DND-41 (cell line): ENCODE measurements around the gene TCP11.

Experiments used
- ATAC-seq: fragments of 200-7000 bp; cut with Tn5 transposase; 3 replicates; pipeline ENCODE4 v1.9.1; 2021; ENCODE audit warnings: low read depth; ENCODE audit not compliant: insufficient read depth
- DNase-seq: peaks from one replicate; pipeline ENCODE4 v3.0.0-alpha.2; 2020
- H2AFZ ChIP-seq: 2 replicates; pipeline ENCODE4 v1.6.0; 2012; ENCODE audit warnings: low read depth, low read length
- H3K27ac ChIP-seq: 2 replicates; pipeline ENCODE4 v1.5.1; 2012; ENCODE audit warnings: low read length, inconsistent platforms
- H3K27me3 ChIP-seq: fragments of 200-600 bp; sonication (generic); 2 replicates; pipeline ENCODE4 v1.6.0; 2012; ENCODE audit warnings: low read length, mild to moderate bottlenecking, inconsistent platforms; ENCODE audit not compliant: insufficient read depth, poor library complexity
- H3K36me3 ChIP-seq: 2 replicates; pipeline ENCODE4 v1.5.1; 2012; ENCODE audit warnings: low read length, inconsistent platforms; ENCODE audit not compliant: insufficient read depth
- H3K4me1 ChIP-seq: 2 replicates; pipeline ENCODE4 v1.5.1; 2012; ENCODE audit warnings: mild to moderate bottlenecking, low read length; ENCODE audit not compliant: insufficient read depth
- H3K4me2 ChIP-seq: 2 replicates; pipeline ENCODE4 v1.6.0; 2012; ENCODE audit warnings: mild to moderate bottlenecking, moderate library complexity, low read length, inconsistent platforms; ENCODE audit not compliant: insufficient read depth
- H3K4me3 ChIP-seq, 2 experiments: fragments of 200-600 bp in 1 of 2; shearing (Covaris generic) in 1 of 2; 2 replicates each; pipeline ENCODE4 v1.5.1; 2012 to 2016; ENCODE audit warnings: inconsistent platforms in 2 of 2, low read length in 2 of 2, mild to moderate bottlenecking in 2 of 2, low read depth in 1 of 2, moderate library complexity in 1 of 2
- H3K79me2 ChIP-seq: 2 replicates; pipeline ENCODE4 v1.6.0; 2012; ENCODE audit warnings: low read length, inconsistent platforms; ENCODE audit not compliant: insufficient read depth
- H3K9ac ChIP-seq: 2 replicates; pipeline ENCODE4 v1.6.0; 2012; ENCODE audit warnings: low read depth, mild to moderate bottlenecking, inconsistent platforms, low read length, moderate library complexity
- H3K9me3 ChIP-seq: 2 replicates; pipeline ENCODE4 v1.5.1; 2012; ENCODE audit warnings: low read length, moderate library complexity, mild to moderate bottlenecking, inconsistent platforms; ENCODE audit not compliant: insufficient read depth, severe bottlenecking
- H4K20me1 ChIP-seq: 2 replicates; pipeline ENCODE4 v1.6.0; 2012; ENCODE audit warnings: low read length; ENCODE audit not compliant: insufficient read depth
- EZH2 ChIP-seq: IDR thresholded peaks from 3 replicates; pipeline ENCODE4 v1.6.1; 2012; ENCODE audit warnings: borderline replicate concordance, low read depth, mild to moderate bottlenecking, moderate library complexity, low read length, inconsistent platforms; ENCODE audit not compliant: severe bottlenecking
- TF ChIP-seq, protein P1 (sequence below): IDR thresholded peaks from 2 replicates; pipeline ENCODE4 v1.5.1; 2012; ENCODE audit warnings: borderline replicate concordance, low read length, moderate library complexity, mild to moderate bottlenecking; ENCODE audit not compliant: poor library complexity, severe bottlenecking; ENCODE audit errors: extremely low read depth

Gene TCP11

DNA sequence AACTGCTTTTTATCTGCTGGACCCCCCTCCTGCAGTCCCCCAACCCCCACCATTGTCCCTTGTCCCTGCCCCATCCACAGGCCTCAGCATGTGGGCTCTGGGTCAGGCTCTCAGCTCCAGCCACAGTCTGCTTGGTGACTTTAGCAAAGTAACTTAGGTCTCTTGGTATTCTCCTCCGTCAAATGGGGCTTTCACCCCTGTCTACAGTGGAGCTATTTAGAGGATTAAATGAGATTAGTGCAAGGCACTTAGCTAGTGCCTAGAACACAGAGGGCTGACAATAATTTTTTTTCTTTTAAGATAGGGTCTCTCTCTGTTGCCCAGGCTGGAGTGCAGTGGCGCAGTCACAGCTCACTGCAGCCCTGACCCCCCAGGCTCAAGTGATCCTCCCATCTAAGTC, 71.9 kb downstream of the TCP11 start:
- Histone ChIP-seq H3K79me2 (no peaks in the 10 kb centered on the region), H3K4me1 (peaks cover 3% of the 10 kb centered on the region), H3K27me3 (no peaks in the 10 kb centered on the region), H3K9me3 (no peaks in the 10 kb centered on the region), H3K36me3 (0 out of 2 replicates have a peak, but pooled peaks cover 3% of the 10 kb centered on the region), H3K4me2 (no peak overlapping the region), H4K20me1 (peaks cover 56% of the 10 kb centered on the region), H3K9ac (no peak overlapping the region), H3K27ac (no peak overlapping the region), H3K4me3 (no peak overlapping the region), H2AFZ (no peak overlapping the region)
- ATAC-seq = no peak
- TF ChIP-seq EZH2 = no peak
- TF ChIP-seq, protein P1, sequence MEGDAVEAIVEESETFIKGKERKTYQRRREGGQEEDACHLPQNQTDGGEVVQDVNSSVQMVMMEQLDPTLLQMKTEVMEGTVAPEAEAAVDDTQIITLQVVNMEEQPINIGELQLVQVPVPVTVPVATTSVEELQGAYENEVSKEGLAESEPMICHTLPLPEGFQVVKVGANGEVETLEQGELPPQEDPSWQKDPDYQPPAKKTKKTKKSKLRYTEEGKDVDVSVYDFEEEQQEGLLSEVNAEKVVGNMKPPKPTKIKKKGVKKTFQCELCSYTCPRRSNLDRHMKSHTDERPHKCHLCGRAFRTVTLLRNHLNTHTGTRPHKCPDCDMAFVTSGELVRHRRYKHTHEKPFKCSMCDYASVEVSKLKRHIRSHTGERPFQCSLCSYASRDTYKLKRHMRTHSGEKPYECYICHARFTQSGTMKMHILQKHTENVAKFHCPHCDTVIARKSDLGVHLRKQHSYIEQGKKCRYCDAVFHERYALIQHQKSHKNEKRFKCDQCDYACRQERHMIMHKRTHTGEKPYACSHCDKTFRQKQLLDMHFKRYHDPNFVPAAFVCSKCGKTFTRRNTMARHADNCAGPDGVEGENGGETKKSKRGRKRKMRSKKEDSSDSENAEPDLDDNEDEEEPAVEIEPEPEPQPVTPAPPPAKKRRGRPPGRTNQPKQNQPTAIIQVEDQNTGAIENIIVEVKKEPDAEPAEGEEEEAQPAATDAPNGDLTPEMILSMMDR = no peak
- DNase-seq = no peak

DNA sequence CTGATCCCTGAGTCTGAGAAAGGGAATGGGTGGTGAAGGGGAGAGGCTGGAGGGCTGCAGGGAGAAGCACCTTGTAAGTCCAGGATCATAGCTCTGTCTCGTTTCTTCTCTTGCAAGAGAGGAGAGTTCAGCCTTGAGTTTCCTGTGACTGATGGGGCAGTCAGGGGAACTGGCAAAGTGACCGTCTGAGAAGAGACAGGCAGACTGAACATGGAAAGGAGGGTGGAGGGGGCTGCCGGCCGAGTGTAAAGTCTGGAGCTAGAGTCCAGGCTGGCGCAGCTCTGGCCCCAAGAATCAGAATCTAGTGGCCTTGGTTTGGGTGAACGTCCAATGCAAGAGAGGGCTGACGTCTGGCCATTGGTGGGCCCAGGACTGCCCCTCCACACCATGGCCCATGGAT, 72.5 kb downstream of the TCP11 start:
- Histone ChIP-seq H2AFZ (no peak overlapping the region), H3K4me3 (no peak overlapping the region), H3K9me3 (no peaks in the 10 kb centered on the region), H3K36me3 (0 out of 2 replicates have a peak, but pooled peaks cover 3% of the 10 kb centered on the region), H3K79me2 (no peaks in the 10 kb centered on the region), H3K9ac (no peak overlapping the region), H3K4me1 (peaks cover 9% of the 10 kb centered on the region), H3K27me3 (no peaks in the 10 kb centered on the region), H3K4me2 (no peak overlapping the region), H3K27ac (no peak overlapping the region), H4K20me1 (peaks cover 62% of the 10 kb centered on the region)
- no peak for DNase-seq
- no peak for ATAC-seq
- TF ChIP-seq, protein P1 = no peak
- no peak for TF ChIP-seq EZH2

DNA sequence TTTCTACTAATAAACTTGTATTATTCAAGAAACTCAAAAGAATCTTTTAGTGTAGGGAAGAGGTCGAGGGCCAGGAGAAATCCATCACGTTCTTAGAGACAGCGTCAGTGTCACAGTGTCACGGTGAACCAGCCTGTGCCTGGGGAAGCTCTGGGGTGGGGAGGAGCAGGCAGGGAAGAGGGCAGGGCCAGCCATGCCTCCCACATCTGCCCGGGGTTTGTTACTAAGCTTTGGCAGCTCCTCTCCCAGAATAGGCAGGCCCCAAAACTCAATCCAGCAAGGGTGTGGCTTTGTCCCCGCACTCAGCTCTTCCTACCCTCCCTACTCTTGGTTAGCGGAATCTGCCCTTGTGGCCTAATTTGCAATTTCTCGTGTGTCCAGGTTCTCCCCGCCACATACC, 72.9 kb downstream of the TCP11 start:
- Histone ChIP-seq H3K36me3 (0 out of 2 replicates have a peak, but pooled peaks cover 3% of the 10 kb centered on the region), H3K9ac (no peak overlapping the region), H3K4me1 (peaks cover 14% of the 10 kb centered on the region), H3K79me2 (no peaks in the 10 kb centered on the region), H4K20me1 (peaks cover 66% of the 10 kb centered on the region), H3K4me3 (no peak overlapping the region), H3K4me2 (no peak overlapping the region), H3K9me3 (no peaks in the 10 kb centered on the region), H3K27me3 (no peaks in the 10 kb centered on the region), H3K27ac (no peak overlapping the region), H2AFZ (no peak overlapping the region)
- TF ChIP-seq, protein P1 = no peak
- no peak for TF ChIP-seq EZH2
- ATAC-seq (no peak), DNase-seq (no peak)
